AG10803 (cell line): Measurements from ENCODE around the gene UBALD1.

Source experiments
- DNase-seq: peaks from one replicate; pipeline ENCODE4 v3.0.0; 2010; ENCODE audit warnings: low read depth
- H3K4me3 ChIP-seq: 2 replicates; pipeline ENCODE4 v1.5.1; 2011; ENCODE audit warnings: mild to moderate bottlenecking, low read length, control low read depth
- TF ChIP-seq, protein P1 (sequence below): conservative IDR thresholded peaks from 2 replicates; pipeline ENCODE4 v1.5.1; 2011; ENCODE audit warnings: mild to moderate bottlenecking, low read length, control low read depth, inconsistent platforms

Gene UBALD1

DNA sequence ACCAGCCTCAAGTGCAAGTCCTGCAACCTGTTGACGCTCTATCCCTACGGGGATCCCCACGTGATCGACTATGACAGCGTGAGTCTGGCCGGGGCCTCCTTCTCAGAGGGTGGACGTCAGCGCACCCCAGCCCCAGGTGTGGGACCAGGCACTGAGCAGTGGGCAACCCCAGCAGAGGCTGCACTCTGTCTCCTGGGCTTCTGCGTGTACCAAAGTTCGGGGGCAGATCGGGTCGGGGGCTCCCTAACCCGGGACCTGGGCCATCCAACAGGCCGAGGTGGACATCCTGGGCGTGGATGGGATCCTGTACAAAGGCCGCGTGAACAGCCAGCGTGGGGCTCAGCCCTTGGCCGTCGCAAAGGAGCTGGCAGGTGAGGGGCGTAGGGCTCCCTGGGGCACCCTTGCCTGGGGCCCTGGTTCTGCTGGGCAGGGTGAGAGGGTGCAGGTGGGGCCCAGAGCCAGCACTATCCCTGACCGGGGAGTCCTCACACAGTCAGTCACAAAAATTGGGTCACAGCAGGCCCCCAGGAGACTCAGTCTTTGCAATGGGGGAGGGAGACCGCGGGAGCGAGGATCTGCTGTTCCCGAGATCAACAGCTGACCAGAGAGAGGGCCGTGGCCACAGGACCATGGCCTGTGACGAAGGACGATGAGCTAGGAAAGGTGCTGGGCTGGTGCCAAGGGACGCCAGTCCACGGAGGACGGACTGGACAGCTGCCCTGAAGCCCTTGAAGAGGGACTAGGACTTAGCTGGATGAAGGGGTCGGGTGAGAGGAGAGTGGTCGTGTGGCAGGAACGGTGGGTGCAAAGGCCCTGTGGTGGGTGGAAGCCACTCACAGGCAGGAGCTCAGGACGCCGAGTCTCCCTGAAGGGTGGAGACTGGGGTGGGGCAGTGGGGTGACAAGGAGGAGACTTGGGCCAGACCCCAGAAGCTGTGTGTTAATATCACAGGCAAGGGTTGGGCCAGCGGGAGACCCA is 20.0 kb downstream of the UBALD1 start:
- no peak overlapping the region for H3K4me3 ChIP-seq
- TF ChIP-seq, protein P1, sequence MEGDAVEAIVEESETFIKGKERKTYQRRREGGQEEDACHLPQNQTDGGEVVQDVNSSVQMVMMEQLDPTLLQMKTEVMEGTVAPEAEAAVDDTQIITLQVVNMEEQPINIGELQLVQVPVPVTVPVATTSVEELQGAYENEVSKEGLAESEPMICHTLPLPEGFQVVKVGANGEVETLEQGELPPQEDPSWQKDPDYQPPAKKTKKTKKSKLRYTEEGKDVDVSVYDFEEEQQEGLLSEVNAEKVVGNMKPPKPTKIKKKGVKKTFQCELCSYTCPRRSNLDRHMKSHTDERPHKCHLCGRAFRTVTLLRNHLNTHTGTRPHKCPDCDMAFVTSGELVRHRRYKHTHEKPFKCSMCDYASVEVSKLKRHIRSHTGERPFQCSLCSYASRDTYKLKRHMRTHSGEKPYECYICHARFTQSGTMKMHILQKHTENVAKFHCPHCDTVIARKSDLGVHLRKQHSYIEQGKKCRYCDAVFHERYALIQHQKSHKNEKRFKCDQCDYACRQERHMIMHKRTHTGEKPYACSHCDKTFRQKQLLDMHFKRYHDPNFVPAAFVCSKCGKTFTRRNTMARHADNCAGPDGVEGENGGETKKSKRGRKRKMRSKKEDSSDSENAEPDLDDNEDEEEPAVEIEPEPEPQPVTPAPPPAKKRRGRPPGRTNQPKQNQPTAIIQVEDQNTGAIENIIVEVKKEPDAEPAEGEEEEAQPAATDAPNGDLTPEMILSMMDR: no peak
- DNase-seq: no peak

DNA sequence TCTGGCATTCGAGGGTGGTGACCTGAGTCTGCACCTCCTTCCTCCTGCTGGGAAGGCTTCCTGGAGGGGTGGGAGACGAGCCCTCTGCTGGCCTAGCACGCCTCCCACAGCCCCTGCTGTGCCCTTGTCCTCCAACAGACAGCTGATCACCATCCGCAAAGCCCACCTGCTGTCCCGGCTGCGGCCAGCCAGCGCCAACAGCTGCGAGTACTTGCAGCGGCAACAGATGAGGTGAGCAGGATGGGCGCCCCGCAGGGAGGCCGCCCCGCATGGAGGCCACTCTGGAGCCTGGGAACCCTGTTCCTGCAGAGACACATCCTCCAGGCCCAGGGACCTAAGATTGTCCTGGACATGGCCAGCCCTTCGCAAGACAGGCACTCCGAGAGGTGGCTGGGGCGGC is 21.6 kb downstream of the UBALD1 start:
- no peak for DNase-seq
- TF ChIP-seq, protein P1: no peak
- H3K4me3 ChIP-seq: no peak overlapping the region

DNA sequence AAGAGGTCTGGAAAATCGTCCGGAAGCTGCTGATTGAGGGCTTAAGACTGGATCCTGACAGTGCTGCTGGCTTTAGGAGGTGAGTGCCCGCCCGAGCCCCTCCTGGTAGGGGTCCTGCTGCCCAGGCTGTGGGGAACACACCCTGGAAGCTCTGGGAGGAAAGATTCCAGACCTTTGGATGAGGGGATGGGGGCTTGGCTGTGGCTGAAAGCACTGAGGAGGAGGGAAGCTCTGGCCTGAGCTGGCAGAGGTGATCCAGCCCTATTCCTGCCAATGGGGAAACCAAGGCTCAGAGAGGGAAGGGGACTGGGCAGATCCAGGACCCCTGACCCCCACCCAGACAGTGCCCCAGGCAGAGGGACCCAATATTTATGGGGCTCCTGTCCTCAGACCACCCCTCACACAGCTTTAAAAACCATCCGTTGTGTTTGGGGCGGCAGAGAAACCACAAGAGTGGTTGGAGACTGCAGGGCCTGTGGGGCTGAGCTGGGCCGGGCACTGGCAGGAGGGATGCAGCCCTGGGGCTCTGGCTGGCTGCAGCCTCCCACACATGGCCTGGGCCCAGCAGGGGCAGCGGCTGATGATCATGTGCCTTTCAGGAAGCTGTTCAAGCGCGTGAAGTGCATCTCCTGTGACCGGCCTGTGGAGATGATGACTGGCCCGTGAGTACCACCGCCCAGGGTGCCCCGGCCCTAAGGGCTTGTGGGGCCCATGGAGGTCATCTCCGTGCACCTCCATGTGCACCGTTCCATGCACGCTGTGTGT is 22.8 kb downstream of the UBALD1 start:
- H3K4me3 ChIP-seq: no peak overlapping the region
- no peak for DNase-seq
- TF ChIP-seq, protein P1: no peak

DNA sequence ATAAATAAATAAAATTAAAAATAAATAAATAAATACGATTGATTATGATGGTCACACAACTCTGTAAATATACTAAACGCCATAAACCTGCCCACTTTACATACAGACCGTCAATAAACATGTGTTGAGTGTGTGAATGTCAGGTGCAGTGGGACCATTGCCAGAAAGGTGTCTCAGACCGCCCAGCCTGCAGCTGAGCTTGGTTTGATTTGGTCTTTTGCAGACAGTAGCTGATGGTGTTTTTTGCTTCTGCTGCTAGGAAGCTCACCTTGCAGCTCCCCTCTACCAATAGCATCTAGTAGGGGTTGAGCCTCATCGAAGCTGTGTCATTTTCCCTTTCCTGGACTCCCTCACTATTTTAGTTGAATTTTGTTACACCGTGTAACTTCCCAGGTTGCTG is 23.5 kb downstream of the UBALD1 start:
- TF ChIP-seq, protein P1: no peak
- no peak overlapping the region for H3K4me3 ChIP-seq
- DNase-seq: no peak

DNA sequence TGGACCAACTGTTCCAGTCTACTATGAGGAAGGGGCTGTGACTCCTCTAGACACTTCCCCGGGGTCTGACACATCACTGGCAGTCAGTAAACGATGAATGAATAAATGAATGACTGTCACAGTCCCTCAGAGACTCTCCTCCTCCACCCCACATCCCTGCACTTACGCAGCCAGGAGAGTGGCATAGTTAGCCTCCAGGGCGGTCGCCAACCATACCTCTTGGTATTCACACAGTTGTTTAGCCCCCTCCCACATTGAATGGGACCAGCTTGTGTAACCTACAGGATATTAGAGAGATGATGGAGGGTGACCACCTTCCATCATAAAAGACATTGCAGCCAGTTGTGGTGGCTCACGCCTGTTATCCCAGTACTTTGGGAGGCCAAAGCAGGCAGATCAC is 25.7 kb downstream of the UBALD1 start:
- TF ChIP-seq, protein P1: no peak
- H3K4me3 ChIP-seq: no peak overlapping the region
- DNase-seq: no peak

GRCh38 chr16:4588386-4588785 is 26.3 kb downstream of the UBALD1 start:
- no peak for DNase-seq
- TF ChIP-seq, protein P1: no peak
- no peak overlapping the region for H3K4me3 ChIP-seq

- no peak for DNase-seq
- H3K4me3 ChIP-seq: no peak overlapping the region
- TF ChIP-seq, protein P1: no peak
Measured at GRCh38 chr16:4586291-4586690, 28.4 kb downstream of the UBALD1 start.
